BJ (cell line): ENCODE measurements around the gene FSTL1. TPM values are rescaled to one million over a fixed set of nuclear protein-coding genes. Genes with fewer than 3 reads are reported as not detected.

Experiments used
- CTCF ChIA-PET: fragments of 350-600 bp; formaldehyde crosslinking; extraction: SDS; loops from one replicate; lab custom pipeline; 2021; ENCODE audit warnings: antibody characterized with exemption, inconsistent platforms; lab: Yijun Ruan, JAX
- POLR2A ChIA-PET: fragments of 300-600 bp; sonication (Branson Sonifier 250); formaldehyde crosslinking; extraction: SDS; loops from one replicate; lab custom pipeline; 2021; ENCODE audit warnings: antibody characterized with exemption; lab: Charles Lee
- DNase-seq: peaks from one replicate; pipeline ENCODE4 v3.0.0-alpha.2; 2011; ENCODE audit warnings: low read depth
- H3K27me3 ChIP-seq: 2 replicates; pipeline ENCODE4 v1.6.0; 2011; ENCODE audit warnings: low read length; ENCODE audit not compliant: control insufficient read depth, insufficient read depth
- H3K36me3 ChIP-seq: 2 replicates; pipeline ENCODE4 v1.5.1; 2011; ENCODE audit warnings: low read length; ENCODE audit not compliant: control insufficient read depth, insufficient read depth
- H3K4me3 ChIP-seq: 2 replicates; pipeline ENCODE4 v1.5.1; 2011; ENCODE audit warnings: low read depth, mild to moderate bottlenecking, control low read depth, low read length
- CTCF ChIP-seq: IDR thresholded peaks from 2 replicates; pipeline ENCODE4 v1.5.1; 2011; ENCODE audit warnings: low read depth, mild to moderate bottlenecking, control low read depth, inconsistent platforms, low read length, moderate library complexity; ENCODE audit not compliant: insufficient read depth
- polyA plus RNA-seq: library from polyadenylated mRNA; depleted of rRNA; stranded (reverse); fragments of >200 nt; gene quantifications from 2 replicates; pipeline ENCODE4 v1.2.3, GENCODE V29; 2011

FSTL1 gene
- polyA plus RNA-seq, 1 experiment = 4,020 TPM

GRCh38 chr3:120433662-120434331 is 17.0 kb downstream of the FSTL1 start:
- no peak for DNase-seq
- ChIA-PET CTCF (interaction anchor here (1.1 to 2.1 kb wide), 5 partner anchors 10 to 16 kb away, joined by 3 to 6 read pairs (median 4); no protein-coding TSS in a partner anchor), POLR2A (no interaction called here)
- peaks cover 13% of the 10 kb centered on the region for H3K36me3 ChIP-seq
- no peaks in the 10 kb centered on the region for H3K27me3 ChIP-seq
- TF ChIP-seq CTCF = no peak
- no peak overlapping the region for H3K4me3 ChIP-seq

GRCh38 chr3:120432150-120432860 is 18.5 kb downstream of the FSTL1 start:
- ChIA-PET CTCF (interaction anchor here (0.8 to 2.8 kb wide), 9 partner anchors 10 to 129 kb away, joined by 3 to 7 read pairs (median 3); no protein-coding TSS in a partner anchor), POLR2A (interaction anchor here (0.6 kb wide), 1 partner anchor 17 kb away, joined by 5 read pairs; no protein-coding TSS in a partner anchor)
- peaks cover 9% of the 10 kb centered on the region for H3K36me3 ChIP-seq
- no peak overlapping the region for H3K4me3 ChIP-seq
- TF ChIP-seq CTCF = no peak
- H3K27me3 ChIP-seq = no peaks in the 10 kb centered on the region
- no peak for DNase-seq

- DNase-seq = peak; percentile 81
- POLR2A ChIA-PET = interaction anchor here (0.6 kb wide), 1 partner anchor 19 kb away, joined by 3 read pairs; no protein-coding TSS in a partner anchor
- no peaks in the 10 kb centered on the region for H3K27me3 ChIP-seq
- CTCF ChIA-PET = interaction anchor here (0.9 to 1.7 kb wide), 4 partner anchors 14 to 99 kb away, joined by 3 to 5 read pairs (median 3); no protein-coding TSS in a partner anchor
- no peak overlapping the region for H3K4me3 ChIP-seq
- TF ChIP-seq CTCF = no peak
- H3K36me3 ChIP-seq = peaks cover 8% of the 10 kb centered on the region
Measured at GRCh38 chr3:120429921-120430361, 20.9 kb downstream of the FSTL1 start.

GRCh38 chr3:120428924-120429323 is 21.9 kb downstream of the FSTL1 start:
- Histone ChIP-seq H3K4me3 (no peak overlapping the region), H3K36me3 (peaks cover 6% of the 10 kb centered on the region), H3K27me3 (no peaks in the 10 kb centered on the region)
- POLR2A ChIA-PET = no interaction called here
- TF ChIP-seq CTCF = no peak
- CTCF ChIA-PET = interaction anchor here (0.9 to 1.8 kb wide), 3 partner anchors 11 to 130 kb away, joined by 3 to 5 read pairs (median 5); no protein-coding TSS in a partner anchor
- no peak for DNase-seq

GRCh38 chr3:120427201-120427600 is 23.6 kb downstream of the FSTL1 start:
- ChIA-PET POLR2A (no interaction called here), CTCF (interaction anchor here (1.4 kb wide), 1 partner anchor 10 kb away, joined by 5 read pairs; no protein-coding TSS in a partner anchor)
- no peaks in the 10 kb centered on the region for H3K27me3 ChIP-seq
- peaks cover 10% of the 10 kb centered on the region for H3K36me3 ChIP-seq
- no peak for TF ChIP-seq CTCF
- H3K4me3 ChIP-seq = no peak overlapping the region
- no peak for DNase-seq
